H9 (cell line): ENCODE results near the gene FCGR3B. TPM values are rescaled to one million over a fixed set of nuclear protein-coding genes. Genes with fewer than 3 reads are reported as not detected.
"Not testable (repeated sequence)": the region's sequence is repeated elsewhere in the genome, so short reads cannot be mapped to it uniquely, and the experiment has no call there.

ENCODE experiments used
- DNase-seq: peaks from one replicate; pipeline ENCODE4 v3.0.0-alpha.2; 2017
- H2AFZ ChIP-seq: one replicate; pipeline ENCODE4 v1.6.1; 2013; ENCODE audit warnings: mild to moderate bottlenecking, low read length, control low read depth, moderate library complexity
- H2AK5ac ChIP-seq: 2 replicates; pipeline ENCODE4 v1.6.1; 2013; ENCODE audit warnings: low read length, control low read depth, mixed read lengths; ENCODE audit not compliant: insufficient read length
- H2BK120ac ChIP-seq: one replicate; pipeline ENCODE4 v1.6.1; 2013; ENCODE audit warnings: low read depth, mild to moderate bottlenecking, low read length, control low read depth, inconsistent platforms; ENCODE audit not compliant: poor library complexity, severe bottlenecking
- H2BK12ac ChIP-seq: 2 replicates; pipeline ENCODE4 v1.6.1; 2013; ENCODE audit warnings: low read length, control low read depth, mixed read lengths, low read depth; ENCODE audit not compliant: insufficient read length
- H2BK15ac ChIP-seq: 2 replicates; pipeline ENCODE4 v1.6.1; 2013; ENCODE audit warnings: low read depth, low read length, control low read depth
- H2BK20ac ChIP-seq: one replicate; pipeline ENCODE4 v1.6.1; 2013; ENCODE audit warnings: low read depth, mild to moderate bottlenecking, low read length, control low read depth, inconsistent platforms; ENCODE audit not compliant: poor library complexity, severe bottlenecking
- H2BK5ac ChIP-seq: 2 replicates; pipeline ENCODE4 v1.6.1; 2013; ENCODE audit warnings: low read length, control low read depth, mixed read lengths; ENCODE audit not compliant: insufficient read length
- H3K14ac ChIP-seq: 2 replicates; pipeline ENCODE4 v1.6.1; 2013; ENCODE audit warnings: low read length, control low read depth; ENCODE audit not compliant: insufficient read depth
- H3K18ac ChIP-seq: 2 replicates; pipeline ENCODE4 v1.6.1; 2013; ENCODE audit warnings: low read depth, mild to moderate bottlenecking, mixed read lengths, low read length, control low read depth; ENCODE audit not compliant: insufficient read length
- H3K23ac ChIP-seq: 2 replicates; pipeline ENCODE4 v1.6.1; 2013; ENCODE audit warnings: low read length, control low read depth, mixed read lengths, low read depth; ENCODE audit not compliant: insufficient read length
- H3K23me2 ChIP-seq: 2 replicates; pipeline ENCODE4 v1.6.1; 2013; ENCODE audit warnings: low read depth, mild to moderate bottlenecking, mixed read lengths, low read length, control low read depth; ENCODE audit not compliant: insufficient read length, poor library complexity, severe bottlenecking
- H3K27ac ChIP-seq: 2 replicates; pipeline ENCODE4 v1.5.1; 2013; ENCODE audit warnings: low read length, control low read depth, mixed read lengths, low read depth; ENCODE audit not compliant: insufficient read length
- H3K27me3 ChIP-seq: 2 replicates; pipeline ENCODE4 v1.6.1; 2013; ENCODE audit warnings: low read length, control low read depth, inconsistent platforms; ENCODE audit not compliant: insufficient read depth
- H3K4ac ChIP-seq: 2 replicates; pipeline ENCODE4 v1.6.1; 2013; ENCODE audit warnings: low read depth, mild to moderate bottlenecking, control low read depth, inconsistent platforms, low read length, moderate library complexity
- H3K4me1 ChIP-seq: 2 replicates; pipeline ENCODE4 v1.6.1; 2013; ENCODE audit warnings: low read length, control low read depth, inconsistent platforms; ENCODE audit not compliant: insufficient read depth
- H3K4me2 ChIP-seq: 2 replicates; pipeline ENCODE4 v1.6.1; 2013; ENCODE audit warnings: low read length, control low read depth, mixed read lengths; ENCODE audit not compliant: insufficient read length, insufficient read depth
- H3K56ac ChIP-seq: 2 replicates; pipeline ENCODE4 v1.6.1; 2013; ENCODE audit warnings: low read depth, mild to moderate bottlenecking, mixed read lengths, low read length, control low read depth; ENCODE audit not compliant: insufficient read length
- H3K79me1 ChIP-seq: 2 replicates; pipeline ENCODE4 v1.6.1; 2013; ENCODE audit warnings: low read depth, mild to moderate bottlenecking, moderate library complexity, low read length, control low read depth, inconsistent platforms; ENCODE audit not compliant: insufficient read depth, poor library complexity, severe bottlenecking
- H3K79me2 ChIP-seq: 2 replicates; pipeline ENCODE4 v1.6.1; 2013; ENCODE audit warnings: low read length, control low read depth, inconsistent platforms; ENCODE audit not compliant: insufficient read depth
- H3K9ac ChIP-seq: 2 replicates; pipeline ENCODE4 v1.6.1; 2013; ENCODE audit warnings: low read length, control low read depth, mixed read lengths; ENCODE audit not compliant: insufficient read length; ENCODE audit errors: extremely low read depth
- H3K9me3 ChIP-seq: one replicate; pipeline ENCODE4 v1.6.1; 2013; ENCODE audit warnings: low read depth, low read length, inconsistent platforms; ENCODE audit not compliant: control insufficient read depth
- H3T11ph ChIP-seq: one replicate; pipeline ENCODE4 v1.6.1; 2013; ENCODE audit warnings: mild to moderate bottlenecking, low read length, control low read depth, inconsistent platforms
- H4K20me1 ChIP-seq: one replicate; pipeline ENCODE4 v1.6.1; 2013; ENCODE audit not compliant: control insufficient read depth, insufficient read length, insufficient read depth
- H4K5ac ChIP-seq: 2 replicates; pipeline ENCODE4 v1.6.1; 2013; ENCODE audit warnings: low read depth, mild to moderate bottlenecking, mixed read lengths, low read length, control low read depth; ENCODE audit not compliant: insufficient read length
- H4K8ac ChIP-seq: replicated peaks from 2 replicates; pipeline ENCODE4 v1.6.1; 2013; ENCODE audit warnings: low read length, control low read depth, mixed read lengths, low read depth; ENCODE audit not compliant: insufficient read length
- H4K91ac ChIP-seq: 2 replicates; pipeline ENCODE4 v1.6.1; 2013; ENCODE audit warnings: low read depth, mild to moderate bottlenecking, moderate library complexity, mixed read lengths, low read length, control low read depth; ENCODE audit not compliant: insufficient read length
- H3K27ac Mint-ChIP-seq, 3 experiments: 2 replicates in 2 of 3; 3 replicates in 1 of 3; pipeline ENCODE4 v1.8.0; 2020 to 2021; ENCODE audit warnings: mixed read lengths in 3 of 3, mild to moderate bottlenecking in 1 of 3, moderate library complexity in 1 of 3
- H3K27me3 Mint-ChIP-seq: 2 replicates; pipeline ENCODE4 v1.8.0; 2021; ENCODE audit warnings: low read depth, mild to moderate bottlenecking, moderate library complexity, mixed read lengths
- H3K36me3 Mint-ChIP-seq, 3 experiments: 2 replicates in 2 of 3; 3 replicates in 1 of 3; pipeline ENCODE4 v1.8.0; 2020 to 2021; ENCODE audit warnings: low read depth in 3 of 3, mixed read lengths in 3 of 3; ENCODE audit not compliant: insufficient read depth in 1 of 3
- H3K4me1 Mint-ChIP-seq, 2 experiments: 2 replicates each; pipeline ENCODE4 v1.8.0; 2020; ENCODE audit warnings: mixed read lengths in 2 of 2
- H3K4me3 Mint-ChIP-seq, 2 experiments: 2 replicates in 1 of 2; 3 replicates in 1 of 2; pipeline ENCODE4 v1.8.0; 2020 to 2021; ENCODE audit warnings: mild to moderate bottlenecking in 2 of 2, mixed read lengths in 2 of 2, moderate library complexity in 1 of 2
- H3K9me3 Mint-ChIP-seq, 2 experiments: 2 replicates in 1 of 2; 3 replicates in 1 of 2; pipeline ENCODE4 v1.8.0; 2020; ENCODE audit warnings: mild to moderate bottlenecking in 2 of 2, mixed read lengths in 2 of 2, moderate library complexity in 1 of 2
- whole genome bisulfite sequencing: extraction: QIAGEN DNeasy Blood & Tissue Kit; methylation state at CpG from one replicate; pipeline ENCODE4 v1.1.7; 2013; ENCODE audit warnings: missing lambda C conversion rate, low lambda C conversion rate, mixed read lengths; ENCODE audit not compliant: insufficient read length; ENCODE audit errors: extremely low coverage; 5-methylcytosine and 5-hydroxymethylcytosine counted together
- total RNA-seq: library from RNA; stranded (reverse); gene quantifications from 2 replicates; pipeline ENCODE4 v1.2.1, GENCODE V29; 2021

FCGR3B gene
- total RNA-seq, 1 experiment from 2014 or later, result not detected

- no CpG with 5 or more reads among the region's 15 CpGs for whole genome bisulfite sequencing
- not testable (repeated sequence) for H2AFZ ChIP-seq, H3K4me2 ChIP-seq
These were observed 40.4 kb upstream of the FCGR3B start for GRCh38 chr1:161671045-161672020.

GRCh38 chr1:161664689-161665088 is 33.7 kb upstream of the FCGR3B start:
- not testable (repeated sequence) for H2BK15ac ChIP-seq, H3K27me3 Mint-ChIP-seq, H2AFZ ChIP-seq

More at GRCh38 chr1:161671045-161672020, 40.4 kb upstream of the FCGR3B start:
- H2BK20ac ChIP-seq, H3T11ph ChIP-seq, H3K4ac ChIP-seq, H2BK12ac ChIP-seq, H4K5ac ChIP-seq, H3K56ac ChIP-seq, H2BK5ac ChIP-seq, H3K79me2 ChIP-seq, H3K23me2 ChIP-seq, H3K27ac Mint-ChIP-seq, H4K91ac ChIP-seq, H4K20me1 ChIP-seq, H3K27me3 ChIP-seq, H3K4me3 Mint-ChIP-seq, H3K36me3 Mint-ChIP-seq, H3K79me1 ChIP-seq, H3K27ac ChIP-seq, H3K23ac ChIP-seq, H2AK5ac ChIP-seq, H2BK15ac ChIP-seq, H3K14ac ChIP-seq, H3K4me1 ChIP-seq, H3K18ac ChIP-seq, H3K9me3 ChIP-seq, H3K9me3 Mint-ChIP-seq, H3K27me3 Mint-ChIP-seq, DNase-seq, H4K8ac ChIP-seq, H3K9ac ChIP-seq, H2BK120ac ChIP-seq: not testable (repeated sequence)
- H3K4me1 Mint-ChIP-seq, result peaks cover 11 to 14% of the 10 kb centered on the region in 2 experiments

More at GRCh38 chr1:161664689-161665088, 33.7 kb upstream of the FCGR3B start:
- not testable (repeated sequence) for H3K9me3 ChIP-seq, H4K20me1 ChIP-seq, H3K79me2 ChIP-seq, H4K5ac ChIP-seq, H3K36me3 Mint-ChIP-seq, H2AK5ac ChIP-seq, H4K8ac ChIP-seq, H3K4ac ChIP-seq, H3K27me3 ChIP-seq, H4K91ac ChIP-seq, H3K4me3 Mint-ChIP-seq, H2BK12ac ChIP-seq, H2BK20ac ChIP-seq, H2BK5ac ChIP-seq, H3K79me1 ChIP-seq, H3K27ac Mint-ChIP-seq, H3K9ac ChIP-seq, H3K14ac ChIP-seq, H2BK120ac ChIP-seq, H3K56ac ChIP-seq, H3K9me3 Mint-ChIP-seq, H3K18ac ChIP-seq, H3K4me2 ChIP-seq, H3T11ph ChIP-seq, H3K27ac ChIP-seq, H3K4me1 Mint-ChIP-seq, H3K23ac ChIP-seq, H3K4me1 ChIP-seq, DNase-seq, H3K23me2 ChIP-seq
- WGBS, result no CpG with 5 or more reads among the region's 4 CpGs
